HCT116 (cell line): ENCODE measurements around the gene GCLC. TPM values are rescaled to one million over a fixed set of nuclear protein-coding genes. Genes with fewer than 3 reads are reported as not detected.

Experiments
- ATAC-seq: fragments of 200-7000 bp; cut with Tn5 transposase; 2 replicates; pipeline ENCODE4 v1.9.1; 2020; ENCODE audit warnings: mild to moderate bottlenecking, moderate library complexity
- BruUV-seq: library from RNA; stranded (reverse); fragments of 400-500 nt; replicated peaks from 2 replicates; lab custom pipeline; 2021; lab: Mats Ljungman, UMichigan
- CTCF ChIA-PET: fragments of 300-600 bp; sonication (Branson Sonifier 250); formaldehyde crosslinking; loops from one replicate; lab custom pipeline; 2021; ENCODE audit warnings: antibody characterized with exemption; lab: Charles Lee
- POLR2A ChIA-PET: fragments of 300-600, 350-600 bp; sonication (Branson Sonifier 250); formaldehyde crosslinking; loops from one replicate; lab custom pipeline; 2021; ENCODE audit warnings: antibody characterized with exemption; lab: Charles Lee
- RAD21 ChIA-PET, 2 experiments: fragments of 300-600 bp; sonication (Branson Sonifier 250); formaldehyde crosslinking; loops; one replicate each; lab custom pipeline; 2023; ENCODE audit warnings: low total read pairs in 2 of 2; ENCODE audit not compliant: uncharacterized antibody in 2 of 2, unreplicated experiment in 2 of 2, low non-redundant PET in 1 of 2; lab: Charles Lee
- DNase-seq: peaks from one replicate; pipeline ENCODE4 v3.0.0-alpha.2; 2010; ENCODE audit warnings: low read depth, low spot score
- H2AFZ ChIP-seq: fragments of 200-600 bp; shearing (Covaris generic), sonication (generic); 2 replicates; pipeline ENCODE4 v1.6.1; 2017; ENCODE audit warnings: low read depth, mixed run types, mixed read lengths, antibody characterized with exemption, low read length; ENCODE audit not compliant: poor library complexity, severe bottlenecking
- H3K27ac ChIP-seq: 2 replicates; pipeline ENCODE4 v1.5.1; 2012; ENCODE audit warnings: low read depth, low read length
- H3K27me3 ChIP-seq: fragments of 200-600 bp; sonication (generic); 2 replicates; pipeline ENCODE4 v1.6.1; 2016; ENCODE audit warnings: mixed run types, low read length, mixed read lengths; ENCODE audit not compliant: insufficient read depth
- H3K36me3 ChIP-seq, 2 experiments: fragments of 200-500 bp in 1 of 2; fragments of 200-600 bp in 1 of 2; sonication (Bioruptor generic) in 1 of 2; sonication (generic) in 1 of 2; 2 replicates each; pipeline versions ENCODE4 v1.5.1 to v1.6.1; 2014 to 2016; ENCODE audit warnings: low read length in 2 of 2, inconsistent platforms in 1 of 2, mixed read lengths in 1 of 2, mixed run types in 1 of 2; ENCODE audit not compliant: insufficient read depth in 2 of 2, control insufficient read depth in 1 of 2
- H3K4me1 ChIP-seq, 2 experiments: fragments of 200-600 bp in 1 of 2; sonication (generic) in 1 of 2; 2 replicates each; pipeline versions ENCODE4 v1.5.1 to v1.6.1; 2012 to 2017; ENCODE audit warnings: low read length in 2 of 2, inconsistent platforms in 1 of 2, mild to moderate bottlenecking in 1 of 2, mixed read lengths in 1 of 2, mixed run types in 1 of 2, moderate library complexity in 1 of 2; ENCODE audit not compliant: insufficient read depth in 2 of 2, control insufficient read depth in 1 of 2
- H3K4me2 ChIP-seq: fragments of 200-600 bp; sonication (generic); 2 replicates; pipeline ENCODE4 v1.6.1; 2017; ENCODE audit warnings: mixed run types, low read length, mixed read lengths
- H3K4me3 ChIP-seq, 2 experiments: fragments of 200-600 bp in 1 of 2; sonication (generic) in 1 of 2; replicated peaks in 1 of 2; 2 replicates each; pipeline ENCODE4 v1.5.1; 2011 to 2016; ENCODE audit warnings: low read length in 2 of 2, control low read depth in 1 of 2, low read depth in 1 of 2, mild to moderate bottlenecking in 1 of 2, mixed read lengths in 1 of 2, mixed run types in 1 of 2
- H3K79me2 ChIP-seq: fragments of 200-600 bp; sonication (generic); 2 replicates; pipeline ENCODE4 v1.6.1; 2017; ENCODE audit warnings: mild to moderate bottlenecking, mixed run types, low read length, moderate library complexity, mixed read lengths; ENCODE audit not compliant: insufficient read depth
- H3K9ac ChIP-seq: fragments of 200-600 bp; sonication (generic); 2 replicates; pipeline ENCODE4 v1.6.1; 2016; ENCODE audit warnings: low read length, mixed read lengths
- H3K9me2 ChIP-seq: fragments of 200-600 bp; sonication (generic), shearing (Covaris generic); 2 replicates; pipeline ENCODE4 v1.6.1; 2017; ENCODE audit warnings: mixed run types, mild to moderate bottlenecking, moderate library complexity; ENCODE audit not compliant: insufficient read depth
- H3K9me3 ChIP-seq, 2 experiments: fragments of 200-500 bp in 1 of 2; fragments of 200-600 bp in 1 of 2; sonication (Bioruptor generic) in 1 of 2; sonication (generic) in 1 of 2; 2 replicates each; pipeline ENCODE4 v1.6.1; 2014 to 2017; ENCODE audit warnings: low read length in 2 of 2, mixed read lengths in 2 of 2, inconsistent platforms in 1 of 2, low read depth in 1 of 2, mild to moderate bottlenecking in 1 of 2, mixed run types in 1 of 2, moderate library complexity in 1 of 2; ENCODE audit not compliant: control insufficient read depth in 1 of 2, insufficient read depth in 1 of 2
- H4K20me1 ChIP-seq: fragments of 200-600 bp; sonication (generic), shearing (Covaris generic); 2 replicates; pipeline ENCODE4 v1.6.1; 2017; ENCODE audit warnings: mixed run types, mild to moderate bottlenecking, moderate library complexity; ENCODE audit not compliant: insufficient read depth
- CBX3 ChIP-seq: IDR thresholded peaks from 2 replicates; pipeline ENCODE4 v1.6.1; 2012; ENCODE audit warnings: low read depth
- CEBPB ChIP-seq: IDR thresholded peaks from 2 replicates; pipeline ENCODE4 v1.6.1; 2012; ENCODE audit warnings: low read depth
- EGR1 ChIP-seq: IDR thresholded peaks from 2 replicates; pipeline ENCODE4 v1.6.1; 2012; ENCODE audit warnings: low read depth
- EZH2 ChIP-seq: fragments of 200-600 bp; sonication (generic); IDR thresholded peaks from 2 replicates; pipeline ENCODE4 v1.6.1; 2017; ENCODE audit warnings: antibody characterized with exemption, mixed run types
- EZH2phosphoT487 ChIP-seq: fragments of 200-600 bp; IDR thresholded peaks from 2 replicates; pipeline ENCODE4 v1.6.1; 2018; ENCODE audit warnings: antibody characterized with exemption, borderline replicate concordance
- FOSL1 ChIP-seq: IDR thresholded peaks from 2 replicates; pipeline ENCODE4 v1.6.1; 2012; ENCODE audit warnings: low read depth
- POLR2AphosphoS5 ChIP-seq: IDR thresholded peaks from 2 replicates; pipeline ENCODE4 v1.6.1; 2011; ENCODE audit warnings: mild to moderate bottlenecking, low read depth, low read length, moderate library complexity
- RAD21 ChIP-seq: IDR thresholded peaks from 2 replicates; pipeline ENCODE4 v1.6.1; 2012; ENCODE audit warnings: low read depth, mild to moderate bottlenecking
- SRF ChIP-seq: IDR thresholded peaks from 2 replicates; pipeline ENCODE4 v1.6.1; 2012; ENCODE audit warnings: low read depth
- TCF7L2 ChIP-seq: IDR thresholded peaks from 2 replicates; pipeline ENCODE4 v1.7.0; 2011; ENCODE audit warnings: borderline replicate concordance, inconsistent platforms; ENCODE audit not compliant: insufficient read depth, insufficient read length; ENCODE audit errors: extremely low read depth
- YY1 ChIP-seq: IDR thresholded peaks from 2 replicates; pipeline ENCODE4 v1.6.1; 2011; ENCODE audit warnings: low read length, low read depth, moderate library complexity, mild to moderate bottlenecking; ENCODE audit not compliant: insufficient replicate concordance; ENCODE audit errors: extremely low read depth
- ZNF274 ChIP-seq: fragments of 200-500 bp; sonication (Bioruptor generic); IDR thresholded peaks from 2 replicates; pipeline ENCODE4 v1.6.1; 2014; ENCODE audit warnings: mild to moderate bottlenecking, low read depth, low read length, inconsistent platforms
- intact Hi-C: fragments of 100-400 bp; cut with micrococcal nuclease; formaldehyde crosslinking; loops from 2 replicates; pipeline ENCODE4 v1.10.0; 2022
- total RNA-seq: library from RNA; stranded (reverse); gene quantifications from one replicate; pipeline ENCODE4 v1.2.1, GENCODE V29; 2021; ENCODE audit not compliant: unreplicated experiment
- TF ChIP-seq, protein P1 (sequence below): IDR thresholded peaks from 2 replicates; pipeline ENCODE4 v1.6.1; 2012; ENCODE audit warnings: low read depth
- TF ChIP-seq, protein P2 (sequence below): IDR thresholded peaks from 2 replicates; pipeline ENCODE4 v1.6.1; 2011; ENCODE audit warnings: mild to moderate bottlenecking, low read length, moderate library complexity; ENCODE audit not compliant: insufficient replicate concordance; ENCODE audit errors: extremely low read depth

GCLC gene
- total RNA-seq, 1 experiment from 2014 or later = 72.0 TPM

GRCh38 chr6:53518862-53519261 lies 26.0 kb downstream of the GCLC start:
- ChIA-PET POLR2A (no interaction called here), CTCF (no interaction called here)
- H3K79me2 ChIP-seq = peaks cover 45% of the 10 kb centered on the region
- intact Hi-C loops = no loop called here
- H3K36me3 ChIP-seq = peaks cover 7 to 27% of the 10 kb centered on the region in 2 experiments
- no peak overlapping the region for H3K4me3 ChIP-seq
- no peaks in the 10 kb centered on the region for H3K4me1 ChIP-seq
- H3K9me2 ChIP-seq = no peaks in the 10 kb centered on the region
- no peaks in the 10 kb centered on the region for H4K20me1 ChIP-seq
- H3K9ac ChIP-seq = no peak overlapping the region
- DNase-seq = no peak
- no peak overlapping the region for H3K27ac ChIP-seq
- H3K4me2 ChIP-seq = no peak overlapping the region
- no peak for TF ChIP-seq RAD21
- TF ChIP-seq, all 23 proteins: peak for 0
- ATAC-seq = no peak
- BruUV-seq = TSS peak; percentile 25
- RAD21 ChIA-PET = no interaction called here
- H3K27me3 ChIP-seq = no peaks in the 10 kb centered on the region
- no peaks in the 10 kb centered on the region for H3K9me3 ChIP-seq
- H2AFZ ChIP-seq = no peak overlapping the region

DNA sequence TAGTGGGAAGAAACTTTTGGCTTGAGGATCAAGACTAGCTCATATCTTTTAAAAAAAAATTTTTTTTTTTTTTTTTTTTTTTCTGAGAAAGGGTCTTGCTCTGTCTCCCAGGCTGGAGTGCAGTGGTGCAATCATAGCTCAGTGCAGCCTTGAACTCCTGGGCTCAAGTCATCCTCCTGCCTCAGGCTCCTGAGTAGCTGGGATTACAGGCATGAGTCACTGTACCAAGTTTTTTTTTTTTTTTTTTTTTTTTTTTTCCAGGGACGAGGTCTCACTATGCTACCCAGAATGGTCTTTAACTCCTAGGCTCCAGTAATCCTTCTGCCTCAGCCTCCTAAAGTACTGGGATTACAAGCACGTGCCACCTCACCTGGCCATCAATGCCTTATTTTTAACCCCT lies 27.9 kb downstream of the GCLC start:
- peaks cover 12 to 42% of the 10 kb centered on the region in 2 experiments for H3K36me3 ChIP-seq
- RAD21 ChIA-PET = interaction anchor here in 1 of 2 experiments (0.7 kb wide), 1 partner anchor 48 kb away, joined by 4 read pairs; no protein-coding TSS in a partner anchor
- no peak overlapping the region for H3K4me3 ChIP-seq
- peaks cover 26% of the 10 kb centered on the region for H3K79me2 ChIP-seq
- no peaks in the 10 kb centered on the region for H3K27me3 ChIP-seq
- POLR2A ChIA-PET = no interaction called here
- no peaks in the 10 kb centered on the region for H4K20me1 ChIP-seq
- H3K9me2 ChIP-seq = no peaks in the 10 kb centered on the region
- no peaks in the 10 kb centered on the region for H3K4me1 ChIP-seq
- intact Hi-C loops = no loop called here
- H3K27ac ChIP-seq = no peak overlapping the region
- CTCF ChIA-PET = no interaction called here
- no peaks in the 10 kb centered on the region for H3K9me3 ChIP-seq
- no TSS peak for BruUV-seq
- no peak overlapping the region for H2AFZ ChIP-seq
- DNase-seq (no peak), ATAC-seq (no peak)
- no peak for TF ChIP-seq CEBPB
- TF ChIP-seq, protein P1, sequence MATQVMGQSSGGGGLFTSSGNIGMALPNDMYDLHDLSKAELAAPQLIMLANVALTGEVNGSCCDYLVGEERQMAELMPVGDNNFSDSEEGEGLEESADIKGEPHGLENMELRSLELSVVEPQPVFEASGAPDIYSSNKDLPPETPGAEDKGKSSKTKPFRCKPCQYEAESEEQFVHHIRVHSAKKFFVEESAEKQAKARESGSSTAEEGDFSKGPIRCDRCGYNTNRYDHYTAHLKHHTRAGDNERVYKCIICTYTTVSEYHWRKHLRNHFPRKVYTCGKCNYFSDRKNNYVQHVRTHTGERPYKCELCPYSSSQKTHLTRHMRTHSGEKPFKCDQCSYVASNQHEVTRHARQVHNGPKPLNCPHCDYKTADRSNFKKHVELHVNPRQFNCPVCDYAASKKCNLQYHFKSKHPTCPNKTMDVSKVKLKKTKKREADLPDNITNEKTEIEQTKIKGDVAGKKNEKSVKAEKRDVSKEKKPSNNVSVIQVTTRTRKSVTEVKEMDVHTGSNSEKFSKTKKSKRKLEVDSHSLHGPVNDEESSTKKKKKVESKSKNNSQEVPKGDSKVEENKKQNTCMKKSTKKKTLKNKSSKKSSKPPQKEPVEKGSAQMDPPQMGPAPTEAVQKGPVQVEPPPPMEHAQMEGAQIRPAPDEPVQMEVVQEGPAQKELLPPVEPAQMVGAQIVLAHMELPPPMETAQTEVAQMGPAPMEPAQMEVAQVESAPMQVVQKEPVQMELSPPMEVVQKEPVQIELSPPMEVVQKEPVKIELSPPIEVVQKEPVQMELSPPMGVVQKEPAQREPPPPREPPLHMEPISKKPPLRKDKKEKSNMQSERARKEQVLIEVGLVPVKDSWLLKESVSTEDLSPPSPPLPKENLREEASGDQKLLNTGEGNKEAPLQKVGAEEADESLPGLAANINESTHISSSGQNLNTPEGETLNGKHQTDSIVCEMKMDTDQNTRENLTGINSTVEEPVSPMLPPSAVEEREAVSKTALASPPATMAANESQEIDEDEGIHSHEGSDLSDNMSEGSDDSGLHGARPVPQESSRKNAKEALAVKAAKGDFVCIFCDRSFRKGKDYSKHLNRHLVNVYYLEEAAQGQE = no peak
- no peak for TF ChIP-seq POLR2AphosphoS5
- no peak for TF ChIP-seq ZNF274
- no peak for TF ChIP-seq TCF7L2
- TF ChIP-seq CBX3 = no peak
- no peak for TF ChIP-seq YY1
- TF ChIP-seq EGR1 = no peak
- TF ChIP-seq FOSL1 = no peak
- TF ChIP-seq SRF = no peak
- TF ChIP-seq, protein P2, sequence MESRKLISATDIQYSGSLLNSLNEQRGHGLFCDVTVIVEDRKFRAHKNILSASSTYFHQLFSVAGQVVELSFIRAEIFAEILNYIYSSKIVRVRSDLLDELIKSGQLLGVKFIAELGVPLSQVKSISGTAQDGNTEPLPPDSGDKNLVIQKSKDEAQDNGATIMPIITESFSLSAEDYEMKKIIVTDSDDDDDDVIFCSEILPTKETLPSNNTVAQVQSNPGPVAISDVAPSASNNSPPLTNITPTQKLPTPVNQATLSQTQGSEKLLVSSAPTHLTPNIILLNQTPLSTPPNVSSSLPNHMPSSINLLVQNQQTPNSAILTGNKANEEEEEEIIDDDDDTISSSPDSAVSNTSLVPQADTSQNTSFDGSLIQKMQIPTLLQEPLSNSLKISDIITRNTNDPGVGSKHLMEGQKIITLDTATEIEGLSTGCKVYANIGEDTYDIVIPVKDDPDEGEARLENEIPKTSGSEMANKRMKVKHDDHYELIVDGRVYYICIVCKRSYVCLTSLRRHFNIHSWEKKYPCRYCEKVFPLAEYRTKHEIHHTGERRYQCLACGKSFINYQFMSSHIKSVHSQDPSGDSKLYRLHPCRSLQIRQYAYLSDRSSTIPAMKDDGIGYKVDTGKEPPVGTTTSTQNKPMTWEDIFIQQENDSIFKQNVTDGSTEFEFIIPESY = no peak
- no peak for TF ChIP-seq EZH2
- no peak for TF ChIP-seq EZH2phosphoT487
- no peak for TF ChIP-seq RAD21
- H3K4me2 ChIP-seq = no peak overlapping the region
- no peak overlapping the region for H3K9ac ChIP-seq
